HG03060 (cell line): Measurements from ENCODE around the gene TDRD7.
A peak's percentile ranks its signal among the peaks of the same experiment; 100 is the strongest.

Source experiments
- ATAC-seq: cut with Tn5 transposase; IDR thresholded peaks from one replicate; pipeline ENCODE4 v1.9.1; 2021; ENCODE audit warnings: low read depth, moderate number of reproducible peaks; ENCODE audit not compliant: unreplicated experiment

TDRD7 gene

GRCh38 chr9:97411789-97412625, at the start of gene TDRD7:
TSS of gene TDRD7 (plus strand) at chr9:97412096. CDS start at chr9:97428466, 16,370 bp downstream.
- ATAC-seq = peak; percentile 56

- ATAC-seq = no peak
Measured at GRCh38 chr9:97362777-97363545, 48.9 kb upstream of the TDRD7 start.

GRCh38 chr9:97363661-97364299, 48.1 kb upstream of the TDRD7 start:
- no peak for ATAC-seq

- no peak for ATAC-seq
Measured at GRCh38 chr9:97364769-97365490, 47.0 kb upstream of the TDRD7 start.

GRCh38 chr9:97365634-97366033, 46.3 kb upstream of the TDRD7 start:
- no peak for ATAC-seq

GRCh38 chr9:97366476-97366875, 45.4 kb upstream of the TDRD7 start:
- no peak for ATAC-seq

- ATAC-seq = no peak
Measured at GRCh38 chr9:97366889-97367288, 45.0 kb upstream of the TDRD7 start.

GRCh38 chr9:97367729-97368128, 44.2 kb upstream of the TDRD7 start:
- no peak for ATAC-seq

GRCh38 chr9:97368964-97369363, 42.9 kb upstream of the TDRD7 start:
- no peak for ATAC-seq

- ATAC-seq = no peak
Measured at GRCh38 chr9:97372580-97372979, 39.3 kb upstream of the TDRD7 start.

- ATAC-seq = no peak
Measured at GRCh38 chr9:97373331-97373730, 38.6 kb upstream of the TDRD7 start.

GRCh38 chr9:97374811-97375210, 37.1 kb upstream of the TDRD7 start:
- ATAC-seq = no peak

GRCh38 chr9:97376902-97377301, 35.0 kb upstream of the TDRD7 start:
- no peak for ATAC-seq

GRCh38 chr9:97382099-97382718, 29.7 kb upstream of the TDRD7 start:
- ATAC-seq = no peak

- ATAC-seq = no peak
Measured at GRCh38 chr9:97384406-97385262, 27.3 kb upstream of the TDRD7 start.

GRCh38 chr9:97385626-97386264, 26.2 kb upstream of the TDRD7 start:
- no peak for ATAC-seq

- no peak for ATAC-seq
Measured at GRCh38 chr9:97386265-97386633, 25.6 kb upstream of the TDRD7 start.

GRCh38 chr9:97386733-97387503, 25.0 kb upstream of the TDRD7 start:
- no peak for ATAC-seq
